B cell (primary cell): ENCODE data around the gene PLD1.

ENCODE experiments used
- EZH2 ChIP-seq: IDR thresholded peaks from 2 replicates; pipeline ENCODE4 v1.6.1; 2012; ENCODE audit warnings: borderline replicate concordance, low read depth, mild to moderate bottlenecking, moderate library complexity, low read length; ENCODE audit not compliant: insufficient read depth, poor library complexity, severe bottlenecking
- TF ChIP-seq, protein P1 (sequence below): fragments of 200-600 bp; IDR thresholded peaks from one replicate; pipeline ENCODE4 v1.8.0; 2022; ENCODE audit warnings: antibody characterized with exemption, mild to moderate bottlenecking

DNA sequence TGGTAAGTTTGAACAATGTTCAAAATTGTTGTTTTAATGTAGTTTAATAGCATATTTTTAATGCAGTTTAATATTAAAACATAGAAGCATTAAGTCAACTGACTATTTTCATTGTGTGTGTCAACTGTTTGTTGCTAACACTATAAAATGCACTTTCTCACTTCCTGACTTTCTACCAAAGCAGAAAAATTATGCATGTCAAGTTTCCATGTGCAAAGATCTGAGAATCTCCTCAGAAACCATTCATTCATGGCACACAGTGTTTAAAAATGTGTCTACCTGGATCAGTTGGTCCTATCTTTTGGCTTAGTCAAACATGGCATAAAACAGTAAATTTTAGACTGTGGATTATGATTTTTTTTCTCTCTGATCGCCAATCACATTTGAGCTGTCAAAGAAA lies 156.0 kb downstream of the PLD1 start:
- TF ChIP-seq, protein P1, sequence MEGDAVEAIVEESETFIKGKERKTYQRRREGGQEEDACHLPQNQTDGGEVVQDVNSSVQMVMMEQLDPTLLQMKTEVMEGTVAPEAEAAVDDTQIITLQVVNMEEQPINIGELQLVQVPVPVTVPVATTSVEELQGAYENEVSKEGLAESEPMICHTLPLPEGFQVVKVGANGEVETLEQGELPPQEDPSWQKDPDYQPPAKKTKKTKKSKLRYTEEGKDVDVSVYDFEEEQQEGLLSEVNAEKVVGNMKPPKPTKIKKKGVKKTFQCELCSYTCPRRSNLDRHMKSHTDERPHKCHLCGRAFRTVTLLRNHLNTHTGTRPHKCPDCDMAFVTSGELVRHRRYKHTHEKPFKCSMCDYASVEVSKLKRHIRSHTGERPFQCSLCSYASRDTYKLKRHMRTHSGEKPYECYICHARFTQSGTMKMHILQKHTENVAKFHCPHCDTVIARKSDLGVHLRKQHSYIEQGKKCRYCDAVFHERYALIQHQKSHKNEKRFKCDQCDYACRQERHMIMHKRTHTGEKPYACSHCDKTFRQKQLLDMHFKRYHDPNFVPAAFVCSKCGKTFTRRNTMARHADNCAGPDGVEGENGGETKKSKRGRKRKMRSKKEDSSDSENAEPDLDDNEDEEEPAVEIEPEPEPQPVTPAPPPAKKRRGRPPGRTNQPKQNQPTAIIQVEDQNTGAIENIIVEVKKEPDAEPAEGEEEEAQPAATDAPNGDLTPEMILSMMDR, result no peak
- no peak for TF ChIP-seq EZH2
